ENCODE results near the gene PKP3.

Gene PKP3

DNA sequence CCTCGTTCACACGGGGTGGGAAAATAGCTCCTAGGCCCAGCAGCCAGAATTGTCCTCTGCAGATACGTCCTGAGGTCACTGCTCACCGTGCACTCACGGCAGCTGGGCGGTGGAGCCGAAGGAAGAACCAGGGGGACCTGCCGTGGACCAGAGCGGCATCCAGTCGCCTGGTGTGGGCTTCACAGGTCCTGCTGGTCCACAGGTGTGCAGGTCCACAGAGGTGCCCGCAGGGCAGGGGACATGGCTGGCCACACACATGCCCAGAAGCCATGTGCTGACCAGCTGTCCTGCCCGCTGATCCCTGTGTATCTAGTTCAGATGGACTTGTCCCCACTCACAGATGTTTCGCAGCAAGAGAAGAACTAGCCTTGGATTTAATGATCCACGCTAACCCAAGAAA lies 10.6 kb upstream of the PKP3 start:
- Histone ChIP-seq H3K4me3 (ENCODE audit: low read depth in 1 of 2, low read length in 2 of 2) (no peak overlapping the region), H3K4me2 (ENCODE audit: insufficient read depth, low read length) (no peak overlapping the region), H3K36me3 (ENCODE audit: insufficient read depth, low read length) (no peaks in the 10 kb centered on the region), H3K27ac (ENCODE audit: low read length) (no peak overlapping the region), H3K79me2 (ENCODE audit: insufficient read depth, low read length) (no peaks in the 10 kb centered on the region), H3K9me3 (ENCODE audit: insufficient read depth, low read length, severe bottlenecking) (peaks cover 13% of the 10 kb centered on the region), H2AFZ (ENCODE audit: low read depth, low read length) (no peak overlapping the region), H3K4me1 (ENCODE audit: insufficient read depth, low read length) (no peaks in the 10 kb centered on the region), H4K20me1 (ENCODE audit: insufficient read depth, low read length) (no peaks in the 10 kb centered on the region), H3K27me3 (ENCODE audit: insufficient read depth, low read length, poor library complexity) (no peaks in the 10 kb centered on the region), H3K9ac (ENCODE audit: low read depth, low read length) (no peak overlapping the region)
- ATAC-seq (ENCODE audit: insufficient read depth, low read depth) (no peak), DNase-seq (no peak)
- TF ChIP-seq, protein P1, sequence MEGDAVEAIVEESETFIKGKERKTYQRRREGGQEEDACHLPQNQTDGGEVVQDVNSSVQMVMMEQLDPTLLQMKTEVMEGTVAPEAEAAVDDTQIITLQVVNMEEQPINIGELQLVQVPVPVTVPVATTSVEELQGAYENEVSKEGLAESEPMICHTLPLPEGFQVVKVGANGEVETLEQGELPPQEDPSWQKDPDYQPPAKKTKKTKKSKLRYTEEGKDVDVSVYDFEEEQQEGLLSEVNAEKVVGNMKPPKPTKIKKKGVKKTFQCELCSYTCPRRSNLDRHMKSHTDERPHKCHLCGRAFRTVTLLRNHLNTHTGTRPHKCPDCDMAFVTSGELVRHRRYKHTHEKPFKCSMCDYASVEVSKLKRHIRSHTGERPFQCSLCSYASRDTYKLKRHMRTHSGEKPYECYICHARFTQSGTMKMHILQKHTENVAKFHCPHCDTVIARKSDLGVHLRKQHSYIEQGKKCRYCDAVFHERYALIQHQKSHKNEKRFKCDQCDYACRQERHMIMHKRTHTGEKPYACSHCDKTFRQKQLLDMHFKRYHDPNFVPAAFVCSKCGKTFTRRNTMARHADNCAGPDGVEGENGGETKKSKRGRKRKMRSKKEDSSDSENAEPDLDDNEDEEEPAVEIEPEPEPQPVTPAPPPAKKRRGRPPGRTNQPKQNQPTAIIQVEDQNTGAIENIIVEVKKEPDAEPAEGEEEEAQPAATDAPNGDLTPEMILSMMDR (IDR thresholded peaks at IDR 0.05; ENCODE audit: borderline replicate concordance, extremely low read depth, low read length, poor library complexity, severe bottlenecking), result no peak
- no peak for TF ChIP-seq EZH2 (IDR thresholded peaks at IDR 0.05; ENCODE audit: borderline replicate concordance, low read depth, low read length, severe bottlenecking)

DNA sequence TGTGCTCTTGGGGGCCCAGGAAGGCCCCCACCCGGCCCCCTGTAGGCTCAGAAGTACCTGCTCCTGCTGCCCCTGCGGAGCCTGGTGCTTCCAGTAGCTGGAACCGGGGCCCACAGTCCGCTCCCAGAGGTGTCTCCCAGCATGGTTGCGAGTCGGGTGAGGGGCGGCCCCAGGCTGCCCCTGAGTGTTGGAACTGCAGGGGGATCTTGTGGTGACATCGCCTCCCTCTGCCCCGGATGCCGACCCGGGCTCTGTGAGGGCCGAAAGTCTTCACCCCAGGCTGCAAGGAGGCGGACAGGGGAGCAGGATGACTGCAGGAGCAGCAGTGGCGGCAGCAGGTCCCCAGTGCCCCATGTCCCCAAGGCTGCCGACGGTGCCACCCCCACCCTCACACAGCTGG lies 9.5 kb upstream of the PKP3 start:
- Histone ChIP-seq H2AFZ (ENCODE audit: low read depth, low read length) (no peak overlapping the region), H3K4me1 (ENCODE audit: insufficient read depth, low read length) (no peaks in the 10 kb centered on the region), H3K27ac (ENCODE audit: low read length) (no peak overlapping the region), H3K36me3 (ENCODE audit: insufficient read depth, low read length) (no peaks in the 10 kb centered on the region), H3K79me2 (ENCODE audit: insufficient read depth, low read length) (no peaks in the 10 kb centered on the region), H3K9ac (ENCODE audit: low read depth, low read length) (no peak overlapping the region), H3K27me3 (ENCODE audit: insufficient read depth, low read length, poor library complexity) (no peaks in the 10 kb centered on the region), H3K9me3 (ENCODE audit: insufficient read depth, low read length, severe bottlenecking) (peaks cover 13% of the 10 kb centered on the region), H3K4me2 (ENCODE audit: insufficient read depth, low read length) (no peak overlapping the region), H4K20me1 (ENCODE audit: insufficient read depth, low read length) (no peaks in the 10 kb centered on the region), H3K4me3 (ENCODE audit: low read depth in 1 of 2, low read length in 2 of 2) (no peak overlapping the region)
- ATAC-seq (ENCODE audit: insufficient read depth, low read depth) (no peak), DNase-seq (no peak)
- TF ChIP-seq EZH2 (IDR thresholded peaks at IDR 0.05; ENCODE audit: borderline replicate concordance, low read depth, low read length, severe bottlenecking), result no peak
- TF ChIP-seq, protein P1 (IDR thresholded peaks at IDR 0.05; ENCODE audit: borderline replicate concordance, extremely low read depth, low read length, poor library complexity, severe bottlenecking), result no peak

DNA sequence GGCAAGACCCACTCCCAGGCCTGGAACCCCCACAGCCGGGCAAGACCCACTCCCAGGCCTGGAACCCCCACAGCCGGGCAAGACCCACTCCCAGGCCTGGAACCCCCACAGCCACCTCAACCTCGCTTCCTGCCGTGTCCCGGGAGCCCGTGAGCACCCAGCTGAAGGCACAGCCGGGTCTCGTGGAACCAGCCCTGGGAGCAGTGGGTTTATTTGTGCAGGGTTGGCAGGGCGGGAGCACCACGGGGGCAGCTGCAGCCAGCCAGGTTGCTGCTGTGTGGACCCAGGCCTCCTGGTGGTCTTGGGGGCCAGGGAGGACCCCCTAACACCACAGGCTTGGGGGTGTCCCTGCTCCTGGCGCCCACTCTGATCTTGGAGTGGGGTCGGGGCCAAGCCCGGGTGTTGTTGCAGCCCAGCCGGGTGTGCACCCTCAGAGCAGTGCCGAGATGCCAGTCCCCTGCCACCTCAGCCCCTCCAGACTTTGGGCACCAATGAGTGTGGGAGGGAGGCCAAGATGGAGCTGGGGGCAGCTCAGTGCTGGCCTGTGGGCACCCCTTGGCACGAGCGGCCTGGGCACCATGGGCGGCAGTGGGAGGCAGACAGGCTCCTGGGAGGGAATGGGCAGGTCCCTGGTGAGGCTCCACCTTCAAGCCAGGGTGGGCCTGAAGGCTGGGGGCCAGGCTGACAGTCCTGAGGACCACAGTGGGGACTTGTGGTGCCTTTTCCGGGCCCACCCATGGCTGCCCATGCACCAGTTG lies 8.2 kb upstream of the PKP3 start:
- TF ChIP-seq, protein P1 (IDR thresholded peaks at IDR 0.05; ENCODE audit: borderline replicate concordance, extremely low read depth, low read length, poor library complexity, severe bottlenecking), result no peak
- TF ChIP-seq EZH2 (IDR thresholded peaks at IDR 0.05; ENCODE audit: borderline replicate concordance, low read depth, low read length, severe bottlenecking), result no peak
- DNase-seq, result no peak

More for the DNA sequence above, 8.2 kb upstream of the PKP3 start:
- Histone ChIP-seq H3K4me1 (ENCODE audit: insufficient read depth, low read length) (no peaks in the 10 kb centered on the region), H3K27ac (ENCODE audit: low read length) (no peak overlapping the region), H3K27me3 (ENCODE audit: insufficient read depth, low read length, poor library complexity) (no peaks in the 10 kb centered on the region), H3K79me2 (ENCODE audit: insufficient read depth, low read length) (no peaks in the 10 kb centered on the region), H3K36me3 (ENCODE audit: insufficient read depth, low read length) (no peaks in the 10 kb centered on the region), H3K4me3 (ENCODE audit: low read depth in 1 of 2, low read length in 2 of 2) (no peak overlapping the region), H3K9me3 (ENCODE audit: insufficient read depth, low read length, severe bottlenecking) (peaks cover 13% of the 10 kb centered on the region), H2AFZ (ENCODE audit: low read depth, low read length) (no peak overlapping the region), H4K20me1 (ENCODE audit: insufficient read depth, low read length) (no peaks in the 10 kb centered on the region), H3K9ac (ENCODE audit: low read depth, low read length) (no peak overlapping the region), H3K4me2 (ENCODE audit: insufficient read depth, low read length) (no peak overlapping the region)
- no peak for ATAC-seq (ENCODE audit: insufficient read depth, low read depth)

All from DND-41 (cell line).